K562 (cell line): Measurements from ENCODE around the gene SERTAD1. TPM values are rescaled to one million over a fixed set of nuclear protein-coding genes. Genes with fewer than 3 reads are reported as not detected.
A peak's percentile ranks its signal among the peaks of the same experiment; 100 is the strongest.

Source experiments
- ARNT ChIP-seq, 2 experiments: fragments of 450-650 bp; IDR thresholded peaks; 2 replicates each; pipeline ENCODE4 v1.6.1; 2016; ENCODE audit warnings: mild to moderate bottlenecking in 1 of 2
- ATF1 ChIP-seq, 2 experiments: fragments of 450-650 bp in 1 of 2; IDR thresholded peaks; 2 replicates each; pipeline ENCODE4 v1.6.1; 2016; ENCODE audit warnings: missing compliant biosample characterization in 1 of 2, missing genetic modification characterization in 1 of 2
- BMI1 ChIP-seq: fragments of 150-350 bp; IDR thresholded peaks from 2 replicates; pipeline ENCODE4 v1.6.1; 2014; ENCODE audit warnings: low read length
- CHCHD3 ChIP-seq: fragments of 250-450 bp; sonication (Bioruptor Pico); IDR thresholded peaks from 2 replicates; pipeline ENCODE4 v2.1.2; 2022; ENCODE audit warnings: mild to moderate bottlenecking
- E2F5 ChIP-seq: sonication (generic); formaldehyde crosslinking; IDR thresholded peaks from 2 replicates; pipeline ENCODE4 v1.8.0; 2022; ENCODE audit warnings: mild to moderate bottlenecking, missing genetic modification reagents
- FIP1L1 ChIP-seq: fragments of 200-400 bp; formaldehyde crosslinking; IDR thresholded peaks from 2 replicates; pipeline ENCODE4 v1.6.1; 2018; ENCODE audit warnings: mild to moderate bottlenecking, low read depth, low read length; ENCODE audit not compliant: poor library complexity, severe bottlenecking
- FOXJ2 ChIP-seq: fragments of 200-800 bp; sonication (Bioruptor generic); IDR thresholded peaks from 2 replicates; pipeline ENCODE4 v1.6.1; 2016; ENCODE audit warnings: missing genetic modification characterization, missing compliant biosample characterization
- GABPA ChIP-seq: fragments of 200-800 bp; sonication (Bioruptor generic); conservative IDR thresholded peaks from 2 replicates; pipeline ENCODE4 v1.6.1; 2016; ENCODE audit warnings: low read depth, missing genetic modification characterization, missing compliant biosample characterization
- RBM15 ChIP-seq: fragments of 200-400 bp; formaldehyde crosslinking; IDR thresholded peaks from 2 replicates; pipeline ENCODE4 v1.6.1; 2018; ENCODE audit warnings: mild to moderate bottlenecking, low read length, moderate library complexity; ENCODE audit not compliant: insufficient read depth
- RFX5 ChIP-seq: IDR thresholded peaks from 2 replicates; pipeline ENCODE4 v1.6.1; 2011; ENCODE audit warnings: low read depth, mild to moderate bottlenecking, improper control_type of control experiment, low read length
- SUPT5H ChIP-seq: fragments of 450-650 bp; IDR thresholded peaks from 2 replicates; pipeline ENCODE4 v1.6.1; 2016
- TARDBP ChIP-seq: fragments of 450-650 bp; IDR thresholded peaks from 2 replicates; pipeline ENCODE4 v1.6.1; 2016
- ZBTB40 ChIP-seq, 2 experiments: fragments of 450-650 bp in 1 of 2; sonication (generic) in 1 of 2; formaldehyde crosslinking in 1 of 2; IDR thresholded peaks; 2 replicates each; pipeline versions ENCODE4 v1.7.1 to v1.9.0; 2016 to 2022; ENCODE audit warnings: inconsistent platforms in 1 of 2, mild to moderate bottlenecking in 1 of 2, missing genetic modification reagents in 1 of 2
- ZNF12 ChIP-seq: sonication (generic); formaldehyde crosslinking; IDR thresholded peaks from 2 replicates; pipeline ENCODE4 v1.4.0; 2020; ENCODE audit warnings: mild to moderate bottlenecking, missing genetic modification reagents
- ZNF398 ChIP-seq: fragments of 250-450 bp; sonication (Bioruptor Pico); IDR thresholded peaks from 2 replicates; pipeline ENCODE4 v1.8.0; 2021; ENCODE audit warnings: moderate library complexity, mild to moderate bottlenecking, inconsistent platforms
- polyA plus RNA-seq, 8 experiments: library from polyadenylated mRNA; depleted of rRNA in 4 of 8; stranded (reverse) in 5 of 8; unstranded in 3 of 8; fragments of >200 nt; fragmentation: Nextera tagmentation in 2 of 8; fragmentation: Illumina TruSeq in 1 of 8; extraction: Ambion mirVana in 2 of 8; extraction: Trizol in 1 of 8; gene quantifications; 2 replicates each; pipeline versions ENCODE4 v1.2.1 to v1.2.3, GENCODE V29; 2011 to 2014; ENCODE audit warnings: inconsistent platforms in 1 of 8, missing spikeins in 1 of 8
- total RNA-seq, 7 experiments: library from RNA; depleted of rRNA in 6 of 7; stranded (reverse); fragments of >200 nt in 6 of 7; fragmentation: Illumina TruSeq in 2 of 7; extraction: Trizol in 2 of 7; gene quantifications; 2 replicates each; pipeline versions ENCODE4 v1.2.1 to v1.2.3, GENCODE V29; 2011 to 2021; ENCODE audit warnings: low replicate concordance in 1 of 7

Gene SERTAD1
- total and polyA plus RNA-seq, 9 of the 15 experiments (the other 6 are each of a cell fraction or from before 2014, with no cell fraction given), result 0.15 to 8.7 (median 4.9) TPM

- TF ChIP-seq ZNF398 (CRISPR knock-in tag) (no peak), ZNF12 (0 out of 2 replicates have a peak, but pooled peaks have one; percentile 16), ZBTB40 (IDR thresholded peaks at IDR 0.05) (0 out of 2 replicates have a peak, but pooled peaks have one; percentile 2), ZBTB40 (CRISPR knock-in tag; IDR thresholded peaks at IDR 0.05) (no peak), TARDBP (no peak), SUPT5H (peak; percentile 91), RFX5 (no peak), ARNT (IDR thresholded peaks at IDR 0.05) (no peak), FIP1L1 (no peak), BMI1 (peak; percentile 91), GABPA (tag) (peak; percentile 30; the same call in 1 of the 2 replicates), ATF1 (CRISPR knock-in tag; IDR thresholded peaks at IDR 0.05) (peak; percentile 81), ATF1 (tag; IDR thresholded peaks at IDR 0.05) (peak; percentile 95), E2F5 (CRISPR knock-in tag) (no peak), CHCHD3 (0 out of 2 replicates have a peak, but pooled peaks have one; percentile 7), RBM15 (no peak), FOXJ2 (no peak)
Observed at GRCh38 chr19:40444000-40444824, 18.4 kb upstream of the SERTAD1 start, which contains the start of gene SERTAD3 (continued).
